Measurements from ENCODE around the gene RGS10.

Gene RGS10

DNA sequence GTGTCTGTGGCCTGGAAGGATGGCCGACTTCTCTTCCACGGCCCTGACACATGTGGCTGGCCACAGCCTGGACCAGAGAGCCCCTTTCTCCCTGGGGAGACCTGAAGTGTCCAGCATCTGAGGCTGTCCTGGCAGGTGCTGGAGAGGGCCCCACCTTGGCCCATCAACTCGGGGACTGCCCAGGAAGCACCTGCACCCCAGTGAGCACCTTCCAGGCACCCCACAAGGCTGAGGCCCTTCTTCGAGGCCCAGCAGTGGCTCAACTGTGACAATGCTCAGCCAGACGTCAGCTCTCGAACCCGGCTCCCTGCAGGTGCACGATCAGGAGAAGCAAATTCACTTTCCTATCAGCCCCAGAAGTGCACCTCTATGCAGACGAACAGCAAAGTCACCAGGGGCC lies 24.3 kb downstream of the RGS10 start:
- no peak for DNase-seq (ENCODE audit: low read depth)

- DNase-seq (ENCODE audit: low read depth), result peak; percentile 77
Measured at GRCh38 chr10:119517235-119518141, 25.0 kb downstream of the RGS10 start.

DNA sequence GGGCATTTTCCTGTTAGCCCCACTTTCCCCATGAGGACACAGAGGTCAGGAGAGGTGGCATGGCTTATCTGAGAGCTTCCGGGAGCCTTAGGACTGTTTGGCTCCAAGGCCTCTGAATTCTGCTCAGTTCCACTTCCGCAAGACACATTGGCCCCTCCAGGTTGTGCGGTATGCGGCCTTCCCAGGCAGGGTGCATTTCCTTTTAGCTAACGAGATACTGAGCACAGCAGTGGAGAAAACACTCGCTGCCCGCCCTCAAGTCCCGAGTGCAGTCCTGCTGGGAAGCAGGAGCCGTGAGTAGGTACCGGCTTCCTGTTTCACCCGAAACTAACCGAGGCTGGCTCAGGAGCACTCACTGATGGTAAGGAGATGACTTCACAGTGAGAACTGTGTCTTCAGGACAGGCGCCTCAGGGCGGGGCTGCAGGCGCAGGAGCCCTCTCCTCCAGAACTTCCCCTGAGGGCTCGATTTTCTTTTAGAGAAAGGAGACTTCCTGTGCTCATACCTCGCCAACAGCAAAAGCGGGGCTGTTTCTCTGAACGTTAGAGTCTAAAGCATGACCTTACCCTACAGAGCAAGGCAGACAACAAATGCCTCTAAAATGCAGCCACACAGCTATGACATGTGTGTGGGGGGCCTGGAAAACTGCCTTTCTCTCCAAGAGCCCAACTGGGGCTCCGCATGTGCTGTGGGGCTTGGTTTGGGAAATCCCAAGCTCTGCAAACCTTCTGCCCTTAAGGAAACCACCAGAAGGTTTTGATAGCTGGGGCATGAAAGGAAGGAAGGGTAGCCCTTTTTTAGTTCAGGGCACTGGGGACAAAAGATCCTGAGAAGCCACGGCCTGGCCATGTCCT lies 25.9 kb downstream of the RGS10 start:
- peak; percentile 70 for DNase-seq (ENCODE audit: low read depth)

- no peak for DNase-seq (ENCODE audit: low read depth)
Measured at GRCh38 chr10:119515511-119516045, 26.9 kb downstream of the RGS10 start.

DNA sequence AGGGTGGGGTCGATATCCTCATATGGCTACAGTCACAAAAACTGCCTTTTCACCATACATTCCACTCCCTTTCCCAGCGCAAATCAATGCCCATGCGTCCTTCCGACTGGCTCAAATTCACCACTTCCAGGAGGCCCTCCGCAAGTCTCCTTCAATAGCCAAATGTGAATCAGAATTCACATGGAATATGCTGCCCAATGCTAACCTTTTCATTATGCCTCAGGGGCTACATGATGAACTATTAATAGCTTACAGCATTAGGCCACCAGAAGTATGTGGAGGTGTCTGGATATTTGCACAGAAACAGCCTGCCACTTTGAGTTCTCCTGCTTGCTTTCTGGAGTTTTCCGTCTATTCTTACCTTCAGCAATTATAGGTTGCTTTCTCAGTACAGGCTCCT lies 27.7 kb downstream of the RGS10 start:
- no peak for DNase-seq (ENCODE audit: low read depth)

DNA sequence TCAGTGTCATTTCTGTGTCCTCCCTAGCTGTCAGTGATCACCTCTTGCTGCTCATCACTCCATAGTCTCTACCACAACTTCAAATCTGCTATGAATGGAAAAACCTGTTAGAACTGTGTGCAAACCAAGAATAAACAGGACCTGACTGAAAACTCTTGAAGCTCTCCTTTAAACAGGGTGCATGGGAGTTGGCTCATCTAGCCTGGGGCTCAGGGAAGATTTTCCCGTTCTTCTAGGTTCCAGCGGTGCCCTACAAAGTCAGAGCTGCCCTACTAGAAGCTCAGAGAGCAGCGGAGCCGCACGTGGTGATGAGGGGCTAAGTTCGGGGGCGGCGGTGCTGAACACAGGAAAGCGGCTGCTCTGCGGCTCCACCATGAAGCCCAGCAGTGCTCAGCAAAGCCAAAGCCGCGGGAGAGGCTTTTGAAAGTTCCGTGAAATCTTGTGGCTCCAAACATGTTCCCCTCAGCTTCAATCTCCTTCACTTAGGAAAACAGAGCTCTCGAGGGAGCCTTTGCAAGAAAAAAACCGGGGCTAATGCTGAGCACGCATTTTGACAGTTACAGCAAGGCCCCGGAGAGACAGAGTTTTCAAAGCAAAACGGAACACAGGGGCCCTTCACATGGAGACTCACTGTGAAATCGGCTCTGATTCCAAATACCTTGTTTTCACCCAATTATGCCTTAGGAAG lies 30.5 kb downstream of the RGS10 start:
- DNase-seq (ENCODE audit: low read depth), result no peak

- DNase-seq (ENCODE audit: low read depth), result no peak
Measured at GRCh38 chr10:119509909-119510451, 32.5 kb downstream of the RGS10 start.

- no peak for DNase-seq (ENCODE audit: low read depth)
Measured at GRCh38 chr10:119507115-119507514, 35.4 kb downstream of the RGS10 start.

DNA sequence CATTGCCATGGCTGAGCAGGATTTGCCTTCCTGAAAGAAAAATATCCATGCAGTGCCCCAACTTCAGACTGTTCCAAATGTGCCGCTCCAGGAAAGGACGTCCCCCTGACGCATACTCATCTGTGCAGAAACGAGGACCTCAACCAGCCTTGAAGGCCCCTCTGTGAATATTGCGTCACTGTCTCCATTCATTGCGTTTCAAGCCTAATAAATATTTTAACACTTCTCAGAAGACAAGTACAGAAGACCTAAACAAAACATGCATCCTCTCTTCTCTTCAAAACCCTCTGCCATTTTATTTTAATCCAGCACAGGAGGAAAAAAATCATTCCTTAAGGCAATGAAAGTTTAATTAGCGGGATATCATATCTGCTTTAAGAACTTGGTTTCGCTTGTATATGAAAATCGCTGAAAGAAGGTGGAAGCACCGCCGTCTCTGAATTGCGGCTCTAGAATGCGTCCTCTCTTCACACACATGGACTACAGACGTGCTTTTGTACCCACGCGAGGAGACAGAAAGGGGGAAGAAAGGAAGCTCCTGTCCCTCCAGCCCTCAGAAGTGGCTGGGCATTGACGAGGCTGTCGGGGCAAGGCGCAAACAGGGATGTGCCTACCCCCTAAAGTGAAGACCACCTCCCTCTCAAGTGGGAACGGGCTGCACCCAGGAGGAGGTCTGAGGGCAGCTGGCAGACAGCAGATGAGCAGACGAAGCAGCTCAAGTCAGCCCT lies 36.8 kb downstream of the RGS10 start:
- no peak for DNase-seq (ENCODE audit: low read depth)

DNA sequence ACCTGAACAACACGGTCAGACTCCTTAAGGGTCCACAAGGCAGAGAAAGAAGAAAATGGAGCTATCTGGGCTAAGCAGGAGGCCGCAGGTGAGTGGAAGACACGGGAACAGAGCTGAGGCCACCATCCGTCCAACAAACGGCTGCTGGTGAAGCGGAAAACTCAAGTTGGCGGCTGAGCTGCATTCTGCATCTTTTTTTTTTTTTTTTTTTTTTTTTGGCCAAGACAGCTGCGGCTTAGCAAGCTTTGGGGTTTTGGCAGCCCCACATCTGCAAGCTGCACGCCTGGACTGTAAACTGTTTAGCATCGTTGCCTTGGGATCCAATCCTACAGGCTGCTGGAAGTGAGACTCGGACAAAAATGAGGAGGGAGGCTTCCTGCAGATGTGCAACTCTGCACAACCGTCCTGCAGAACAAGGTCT lies 37.4 kb downstream of the RGS10 start:
- no peak for DNase-seq (ENCODE audit: low read depth)

GRCh38 chr10:119504651-119505050 lies 37.9 kb downstream of the RGS10 start:
- no peak for DNase-seq (ENCODE audit: low read depth)

- DNase-seq (ENCODE audit: low read depth), result no peak
Measured at GRCh38 chr10:119503821-119504220, 38.7 kb downstream of the RGS10 start.

GRCh38 chr10:119502618-119503155 lies 39.8 kb downstream of the RGS10 start:
- no peak for DNase-seq (ENCODE audit: low read depth)

DNA sequence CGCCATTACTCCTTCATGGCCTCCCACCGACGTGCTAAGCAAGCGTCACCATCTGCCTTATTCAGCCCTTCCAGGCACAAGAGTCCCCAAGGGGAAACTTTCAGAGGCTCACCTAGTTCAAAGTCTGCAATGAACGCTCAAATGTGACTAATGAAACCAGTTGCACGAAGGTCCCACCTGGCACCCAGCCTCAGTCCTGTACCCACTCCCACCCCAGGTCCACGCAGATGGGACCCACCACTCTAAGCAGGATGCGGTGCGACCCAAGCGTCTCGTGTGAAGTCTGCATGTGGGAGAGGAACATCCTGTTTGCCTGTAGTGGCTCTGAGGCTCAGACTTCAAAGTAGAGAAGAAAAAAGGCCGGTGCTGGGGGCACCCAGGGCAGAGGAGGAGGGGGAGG lies 40.3 kb downstream of the RGS10 start:
- no peak for DNase-seq (ENCODE audit: low read depth)

DNA sequence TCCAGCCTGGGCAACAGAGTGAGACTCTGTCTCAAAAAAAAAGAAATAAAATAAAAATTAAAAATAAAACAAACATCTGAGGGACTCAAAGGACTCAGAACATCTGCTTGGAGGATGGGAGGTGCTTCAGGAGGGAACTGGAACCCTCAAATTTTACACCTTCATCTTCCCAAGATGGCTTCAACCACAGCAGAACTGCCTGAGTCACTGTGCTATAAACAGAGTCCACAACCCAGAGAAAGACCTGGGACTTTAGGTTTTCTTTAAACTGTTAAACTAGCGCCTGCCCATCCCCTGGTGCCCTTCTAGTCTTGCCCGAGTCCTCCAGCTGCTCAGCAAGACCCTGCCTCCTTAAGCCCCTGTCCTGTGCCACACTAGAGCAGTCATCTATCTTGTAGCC lies 40.8 kb downstream of the RGS10 start:
- no peak for DNase-seq (ENCODE audit: low read depth)

GRCh38 chr10:119500821-119501220 lies 41.7 kb downstream of the RGS10 start:
- no peak for DNase-seq (ENCODE audit: low read depth)

DNA sequence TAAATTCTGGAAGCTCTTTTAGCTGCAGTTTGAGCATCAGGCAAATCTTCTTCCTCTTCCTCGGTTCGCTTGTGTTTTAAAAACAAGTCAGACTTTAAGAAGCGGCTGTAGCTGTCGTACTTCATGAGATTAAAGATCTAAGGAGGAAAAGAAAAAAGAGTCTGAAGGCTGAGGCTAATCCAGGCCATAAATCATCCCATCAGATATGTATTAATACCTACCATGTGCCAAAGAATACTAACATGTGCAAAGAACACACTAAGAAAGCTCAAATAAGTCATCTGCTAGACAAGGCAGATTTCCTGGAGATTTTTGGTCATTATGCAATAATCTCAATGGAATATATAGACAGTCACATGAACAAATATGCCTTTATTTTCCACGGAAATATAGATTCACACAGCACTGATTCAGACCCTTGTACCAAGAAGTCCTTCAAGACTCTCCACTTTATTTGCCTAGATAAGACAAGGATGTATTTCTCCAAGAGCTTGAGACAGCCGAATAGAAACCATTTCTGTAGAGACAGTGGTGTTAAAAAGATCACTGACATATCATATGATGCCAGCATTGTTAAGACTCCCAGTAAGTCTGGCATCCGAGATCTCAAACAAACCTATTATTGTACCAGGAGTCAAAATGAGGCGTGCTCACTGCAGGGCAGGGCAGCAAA lies 42.3 kb downstream of the RGS10 start:
- DNase-seq (ENCODE audit: low read depth), result no peak

DNA sequence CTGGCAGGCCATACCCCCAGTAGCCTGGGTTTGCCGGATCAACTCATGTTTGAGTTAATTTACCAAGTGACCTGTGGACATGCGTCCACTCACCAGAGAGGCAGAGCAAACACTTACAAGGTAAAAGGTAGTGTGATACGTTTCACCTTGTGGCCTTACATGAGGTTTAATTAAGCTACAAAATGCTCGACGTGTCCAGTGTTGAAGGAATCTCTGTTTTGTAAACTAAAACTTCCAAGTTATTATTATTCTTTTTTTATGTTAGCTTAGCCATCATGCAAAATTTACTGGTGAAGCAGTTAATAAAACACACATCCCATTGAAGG lies 42.9 kb downstream of the RGS10 start:
- DNase-seq (ENCODE audit: low read depth), result no peak

- no peak for DNase-seq (ENCODE audit: low read depth)
Measured at GRCh38 chr10:119498889-119499676, 43.4 kb downstream of the RGS10 start.

GRCh38 chr10:119497243-119497642 lies 45.3 kb downstream of the RGS10 start:
- no peak for DNase-seq (ENCODE audit: low read depth)

All from EH (cell line).